ENCODE data around the gene PLEKHM2.

DNA sequence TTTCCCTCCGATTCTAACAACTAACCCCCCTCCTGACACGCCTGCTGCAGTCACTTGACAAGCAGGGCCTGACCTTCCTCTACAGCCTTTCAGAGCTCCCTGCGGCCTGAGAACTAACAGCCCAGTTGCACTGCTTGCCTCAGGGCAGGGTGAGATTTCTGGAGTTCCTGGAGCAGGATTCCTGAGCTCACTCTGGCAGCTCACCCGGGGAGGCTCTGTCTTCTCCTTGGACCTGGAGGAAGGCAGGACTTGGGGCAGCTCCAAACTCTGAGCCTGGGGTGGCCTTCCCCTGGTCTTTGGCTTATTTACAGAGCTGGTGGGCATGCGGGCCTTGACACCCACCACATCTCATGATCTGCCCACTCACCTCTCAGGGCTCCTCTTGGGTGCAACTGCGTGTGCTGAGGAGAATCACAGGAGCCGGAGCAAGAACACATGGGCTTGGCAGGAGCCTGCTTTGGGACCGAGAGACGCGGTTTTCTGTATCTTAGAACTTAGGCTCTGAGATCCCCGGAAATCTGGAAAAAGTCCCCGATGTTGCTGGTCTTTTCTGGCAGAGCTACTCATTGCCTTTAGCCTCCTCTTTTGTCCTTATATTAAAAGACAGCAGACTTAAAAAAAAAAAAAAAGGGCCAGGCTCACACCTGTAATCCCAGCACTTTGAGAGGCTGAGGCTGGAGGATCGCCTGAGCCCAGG is 38.9 kb downstream of the PLEKHM2 start:
- no peak for TF ChIP-seq CTCF (conservative IDR thresholded peaks at IDR 0.05 in 1 of 2, IDR thresholded peaks at IDR 0.05 in 1 of 2; ENCODE audit: extremely low read depth in 1 of 2, insufficient read depth in 1 of 2, low read depth in 1 of 2, low read length in 2 of 2)
- TF ChIP-seq EZH2 (IDR thresholded peaks at IDR 0.05; ENCODE audit: borderline replicate concordance, low read length) = no peak

Measured in mammary epithelial cell (primary cell).